Brain microvascular endothelial cell (primary cell): ENCODE measurements around the gene ADAMTSL1.

Experiments used
- DNase-seq: peaks from one replicate; pipeline ENCODE4 v3.0.0-alpha.2; 2020
- H3K27ac ChIP-seq: fragments of 250-450 bp; sonication (Bioruptor Pico); 2 replicates; pipeline ENCODE4 v1.5.1; 2020; ENCODE audit warnings: mild to moderate bottlenecking, moderate library complexity
- H3K27me3 ChIP-seq: fragments of 250-450 bp; sonication (Bioruptor Pico); replicated peaks from 2 replicates; pipeline ENCODE4 v1.5.1; 2020; ENCODE audit warnings: mild to moderate bottlenecking
- H3K36me3 ChIP-seq: fragments of 250-450 bp; sonication (Bioruptor Pico); replicated peaks from 2 replicates; pipeline ENCODE4 v1.5.1; 2020; ENCODE audit warnings: mild to moderate bottlenecking
- H3K4me3 ChIP-seq: 2 replicates; pipeline ENCODE4 v1.5.1; 2011; ENCODE audit warnings: low read depth, mild to moderate bottlenecking, control low read depth, low read length, moderate library complexity
- in situ Hi-C: cut with HindIII; loops from 2 replicates; pipeline ENCODE4 v1.10.0; 2017; ENCODE audit warnings: low sequenced_read_pairs, low pct_ligation_motif_present
- TF ChIP-seq, protein P1 (sequence below): IDR thresholded peaks from 2 replicates; pipeline ENCODE4 v1.5.1; 2011; ENCODE audit warnings: low read depth, mild to moderate bottlenecking, moderate library complexity, low read length, control low read depth, inconsistent platforms; ENCODE audit errors: missing control alignments

The ADAMTSL1 gene

GRCh38 chr9:18921366-18922075 is 447.6 kb downstream of the ADAMTSL1 start:
- in situ Hi-C loops = no loop called here
- H3K36me3 ChIP-seq = no peaks in the 10 kb centered on the region
- TF ChIP-seq, protein P1, sequence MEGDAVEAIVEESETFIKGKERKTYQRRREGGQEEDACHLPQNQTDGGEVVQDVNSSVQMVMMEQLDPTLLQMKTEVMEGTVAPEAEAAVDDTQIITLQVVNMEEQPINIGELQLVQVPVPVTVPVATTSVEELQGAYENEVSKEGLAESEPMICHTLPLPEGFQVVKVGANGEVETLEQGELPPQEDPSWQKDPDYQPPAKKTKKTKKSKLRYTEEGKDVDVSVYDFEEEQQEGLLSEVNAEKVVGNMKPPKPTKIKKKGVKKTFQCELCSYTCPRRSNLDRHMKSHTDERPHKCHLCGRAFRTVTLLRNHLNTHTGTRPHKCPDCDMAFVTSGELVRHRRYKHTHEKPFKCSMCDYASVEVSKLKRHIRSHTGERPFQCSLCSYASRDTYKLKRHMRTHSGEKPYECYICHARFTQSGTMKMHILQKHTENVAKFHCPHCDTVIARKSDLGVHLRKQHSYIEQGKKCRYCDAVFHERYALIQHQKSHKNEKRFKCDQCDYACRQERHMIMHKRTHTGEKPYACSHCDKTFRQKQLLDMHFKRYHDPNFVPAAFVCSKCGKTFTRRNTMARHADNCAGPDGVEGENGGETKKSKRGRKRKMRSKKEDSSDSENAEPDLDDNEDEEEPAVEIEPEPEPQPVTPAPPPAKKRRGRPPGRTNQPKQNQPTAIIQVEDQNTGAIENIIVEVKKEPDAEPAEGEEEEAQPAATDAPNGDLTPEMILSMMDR = no peak
- no peak for DNase-seq
- no peak overlapping the region for H3K4me3 ChIP-seq
- no peaks in the 10 kb centered on the region for H3K27me3 ChIP-seq
- no peak overlapping the region for H3K27ac ChIP-seq

- no peaks in the 10 kb centered on the region for H3K36me3 ChIP-seq
- no peaks in the 10 kb centered on the region for H3K27me3 ChIP-seq
- no peak for DNase-seq
- no peak overlapping the region for H3K4me3 ChIP-seq
- TF ChIP-seq, protein P1 = no peak
- in situ Hi-C loops = no loop called here
- no peak overlapping the region for H3K27ac ChIP-seq
Measured at GRCh38 chr9:18922161-18922885, 448.4 kb downstream of the ADAMTSL1 start.

- Histone ChIP-seq H3K27ac (no peak overlapping the region), H3K4me3 (no peak overlapping the region), H3K27me3 (no peaks in the 10 kb centered on the region), H3K36me3 (no peaks in the 10 kb centered on the region)
- no peak for DNase-seq
- TF ChIP-seq, protein P1 = no peak
- in situ Hi-C loops = no loop called here
Measured at GRCh38 chr9:18923167-18923566, 449.2 kb downstream of the ADAMTSL1 start.

DNA sequence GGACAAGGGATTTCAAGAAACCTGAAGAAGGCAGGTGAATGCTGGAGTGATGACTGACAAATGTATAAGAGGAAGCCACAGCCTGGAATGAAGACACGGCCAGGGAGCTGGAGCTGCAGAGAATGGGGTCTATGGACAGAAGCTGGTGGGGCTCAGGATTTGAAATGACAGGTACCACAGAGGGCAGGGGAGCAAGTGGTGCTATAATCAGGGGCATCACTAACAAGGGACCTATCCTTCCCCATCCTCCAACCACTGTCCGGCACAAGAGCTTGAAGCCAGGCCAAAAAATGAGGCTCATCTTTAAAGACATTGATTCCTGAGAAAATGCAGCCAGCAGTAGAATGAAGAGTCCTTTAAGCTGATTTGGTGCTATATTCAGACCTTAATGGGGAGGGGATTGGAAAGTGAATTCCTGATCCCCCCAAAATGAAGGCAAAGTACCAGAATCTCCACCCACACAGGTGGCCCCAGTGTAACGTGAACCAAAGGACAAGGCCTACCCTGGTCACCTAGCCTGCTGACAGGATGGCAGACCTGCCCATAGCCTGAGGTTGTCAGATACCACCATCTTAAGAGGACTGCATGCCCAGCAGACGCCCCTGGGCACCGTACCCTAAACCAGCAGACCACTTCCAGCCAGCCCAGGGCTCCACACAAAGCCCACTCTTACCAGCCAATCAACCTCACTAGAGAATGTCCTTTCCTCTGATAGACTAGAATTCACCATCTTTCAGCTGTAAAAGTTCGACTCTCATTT is 449.9 kb downstream of the ADAMTSL1 start:
- in situ Hi-C loops = no loop called here
- TF ChIP-seq, protein P1 = no peak

DNA sequence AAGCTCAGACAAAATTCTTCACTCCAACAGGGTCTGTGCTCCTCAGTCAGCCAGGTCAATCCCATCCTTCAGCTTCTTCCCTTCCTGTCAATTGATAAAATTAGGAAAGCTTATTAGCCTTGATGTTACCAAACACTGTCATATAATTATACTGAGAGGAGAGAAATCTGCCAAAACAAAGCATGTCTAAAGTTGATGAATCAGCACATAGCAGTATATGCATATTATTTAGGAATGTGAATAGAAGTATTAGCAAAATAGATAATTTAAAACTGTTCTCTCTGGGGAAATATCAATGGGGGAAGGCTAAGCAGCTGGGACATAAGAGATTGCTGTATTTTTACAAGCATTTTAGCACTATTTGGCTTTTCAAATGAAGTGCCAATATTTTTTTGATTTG is 451.9 kb downstream of the ADAMTSL1 start:
- in situ Hi-C loops = no loop called here
- TF ChIP-seq, protein P1 = no peak
- no peak for DNase-seq
- Histone ChIP-seq H3K36me3 (no peaks in the 10 kb centered on the region), H3K27ac (no peak overlapping the region), H3K27me3 (no peaks in the 10 kb centered on the region), H3K4me3 (no peak overlapping the region)

More for the DNA sequence above, 449.9 kb downstream of the ADAMTSL1 start:
- DNase-seq = no peak
- H3K36me3 ChIP-seq = no peaks in the 10 kb centered on the region
- H3K4me3 ChIP-seq = no peak overlapping the region
- no peak overlapping the region for H3K27ac ChIP-seq
- H3K27me3 ChIP-seq = no peaks in the 10 kb centered on the region
